ENCODE data around the gene MASP2. TPM values are rescaled to one million over a fixed set of nuclear protein-coding genes. Genes with fewer than 3 reads are reported as not detected.

Gene MASP2
- total and polyA plus RNA-seq, 2 of the 8 experiments (the other 6 are each of a cell fraction or from before 2014, with no cell fraction given): 0.54 to 1.2 TPM

- CTCF ChIA-PET (ENCODE audit: partially characterized antibody): interaction anchor here (2.0 to 14.5 kb wide), 2 partner anchors 7 to 16 kb away, joined by 7 to 168 read pairs; no protein-coding TSS in a partner anchor
- H3K27ac ChIP-seq (ENCODE audit: low read depth, low read length): no peak overlapping the region
- H3K9ac ChIP-seq (replicated peaks in 1 of 4; ENCODE audit: extremely low read depth in 1 of 4, low read depth in 3 of 4, low read length in 3 of 4): no peak overlapping the region
- no peaks in the 10 kb centered on the region for H3K79me1 ChIP-seq (ENCODE audit: low read depth, low read length)
- H4K8ac ChIP-seq (ENCODE audit: extremely low read depth, insufficient read depth, low read length): 0 out of 2 replicates have a peak overlapping the region, but pooled peaks have one; percentile 52
- FAIRE-seq (no peak), DNase-seq (ENCODE audit: low read depth in 1 of 2, low spot score in 2 of 2) (no peak)
- WGBS, 2 experiments (ENCODE audit: extremely low coverage in 1 of 2, insufficient coverage in 1 of 2, insufficient read length in 1 of 2, insufficient replicate concordance in 2 of 2, low coverage in 1 of 2, low lambda C conversion rate in 2 of 2, missing lambda C conversion rate in 1 of 2): 84% methylated on average over 15 of the region's 16 CpGs; no CpG with 5 or more reads in 1 of the 2 experiments
- TF ChIP-seq JUN (IDR thresholded peaks at IDR 0.05; ENCODE audit: low read depth, low read length) (no peak), SP1 (IDR thresholded peaks at IDR 0.05; ENCODE audit: low read depth, low read length) (no peak), RFX5 (IDR thresholded peaks at IDR 0.05; ENCODE audit: borderline replicate concordance, low read depth, low read length) (no peak), MAFK (IDR thresholded peaks at IDR 0.05; ENCODE audit: low read depth, low read length) (no peak), SP2 (IDR thresholded peaks at IDR 0.05; ENCODE audit: low read length) (no peak), PHF8 (conservative IDR thresholded peaks at IDR 0.05; ENCODE audit: low read depth, low read length) (no peak), YY1 (IDR thresholded peaks at IDR 0.05; ENCODE audit: low read depth, low read length) (no peak), ASH2L (IDR thresholded peaks at IDR 0.05; ENCODE audit: low read length) (no peak), CBX5 (IDR thresholded peaks at IDR 0.05; ENCODE audit: low read depth, low read length) (no peak), CHD2 (IDR thresholded peaks at IDR 0.05; ENCODE audit: low read length) (no peak), SUZ12 (IDR thresholded peaks at IDR 0.05; ENCODE audit: low read length) (no peak), HDAC2 (IDR thresholded peaks at IDR 0.05; ENCODE audit: borderline replicate concordance in 1 of 2, low read depth in 2 of 2, low read length in 2 of 2) (no peak)
- H2AK5ac ChIP-seq (ENCODE audit: low read depth, low read length): no peak overlapping the region
- H2BK120ac ChIP-seq (replicated peaks; ENCODE audit: low read depth, low read length): no peak overlapping the region
- POLR2A ChIA-PET (ENCODE audit: partially characterized antibody): interaction anchor here (0.5 to 2.6 kb wide), 8 partner anchors 10 to 33 kb away, joined by 3 to 9 read pairs (median 4); partner anchors contain the start of gene TARDBP
- H3K4me1 ChIP-seq (replicated peaks in 1 of 4; ENCODE audit: control insufficient read depth in 3 of 4, insufficient read depth in 4 of 4, low read length in 3 of 4): peaks cover 0 to 10% (median 1%) of the 10 kb centered on the region in 4 experiments; a peak in 4 of 7 replicates
- no peak overlapping the region for H3K56ac ChIP-seq (replicated peaks; ENCODE audit: insufficient read length, low read depth, low read length)
- no peak overlapping the region for H3K23ac ChIP-seq (ENCODE audit: insufficient read length)
- no peak overlapping the region for H3K4me3 ChIP-seq (ENCODE audit: extremely low read depth in 1 of 4, insufficient read depth in 2 of 4, low read depth in 3 of 4, low read length in 4 of 4)
- no peaks in the 10 kb centered on the region for H3K9me3 ChIP-seq (ENCODE audit: insufficient read depth in 2 of 2, low read depth in 1 of 2, low read length in 1 of 2)
- H2BK5ac ChIP-seq (ENCODE audit: low read depth, low read length): 0 out of 2 replicates have a peak overlapping the region, but pooled peaks have one; percentile 16
- H3K4me2 ChIP-seq (ENCODE audit: insufficient read depth in 1 of 2, low read depth in 2 of 2, low read length in 2 of 2): 0 out of 4 replicates have a peak overlapping the region, but pooled peaks have one; percentile 42 to 50
- no peaks in the 10 kb centered on the region for H3K36me3 ChIP-seq (ENCODE audit: control insufficient read depth in 2 of 4, insufficient read depth in 4 of 4, low read length in 3 of 4)
- H3K4ac ChIP-seq (replicated peaks; ENCODE audit: insufficient read length, low read depth, low read length): no peak overlapping the region
- H4K91ac ChIP-seq (replicated peaks; ENCODE audit: insufficient read length, low read length): no peak overlapping the region
- H2BK12ac ChIP-seq (ENCODE audit: low read depth, low read length): no peak overlapping the region
- H2BK15ac ChIP-seq (ENCODE audit: low read length): no peak overlapping the region
- H3K14ac ChIP-seq (ENCODE audit: insufficient read length): no peak overlapping the region
- H3K18ac ChIP-seq (ENCODE audit: extremely low read depth, low read length): no peak overlapping the region
- H3K79me2 ChIP-seq (ENCODE audit: control insufficient read depth in 1 of 2, insufficient read depth in 2 of 2, low read length in 2 of 2): no peaks in the 10 kb centered on the region
- H2BK20ac ChIP-seq (ENCODE audit: low read length): no peak overlapping the region
- H3K23me2 ChIP-seq (ENCODE audit: low read depth, low read length): peaks cover 24% of the 10 kb centered on the region; the same call in 1 of the 2 replicates
- peak overlapping the region; percentile 71; the same call in 1 of the 2 replicates for H2AFZ ChIP-seq (ENCODE audit: low read length)
- H4K20me1 ChIP-seq (replicated peaks in 1 of 2; ENCODE audit: control insufficient read depth in 1 of 2, insufficient read depth in 2 of 2, low read length in 2 of 2): peaks cover 0 to 8% of the 10 kb centered on the region in 2 experiments
- no peaks in the 10 kb centered on the region for H3K27me3 ChIP-seq (replicated peaks in 1 of 4; ENCODE audit: control insufficient read depth in 3 of 4, extremely low read depth in 1 of 4, insufficient read depth in 3 of 4, low read length in 3 of 4)
- H4K5ac ChIP-seq (ENCODE audit: insufficient read length, low read depth, low read length): no peak overlapping the region
Observed at GRCh38 chr1:11044849-11045427, 2.1 kb downstream of the MASP2 start.
